HG03354 (cell line): ENCODE data around the gene PROCR.

Source experiments
- ATAC-seq: cut with Tn5 transposase; IDR thresholded peaks from one replicate; pipeline ENCODE4 v1.9.1; 2021; ENCODE audit warnings: mild to moderate bottlenecking; ENCODE audit not compliant: unreplicated experiment, poor library complexity, severe bottlenecking

PROCR gene

GRCh38 chr20:35171753-35172433 lies at the start of gene PROCR:
TSS of gene PROCR (plus strand) at chr20:35172072. CDS start at chr20:35172155, 83 bp downstream.
- ATAC-seq = no peak

DNA sequence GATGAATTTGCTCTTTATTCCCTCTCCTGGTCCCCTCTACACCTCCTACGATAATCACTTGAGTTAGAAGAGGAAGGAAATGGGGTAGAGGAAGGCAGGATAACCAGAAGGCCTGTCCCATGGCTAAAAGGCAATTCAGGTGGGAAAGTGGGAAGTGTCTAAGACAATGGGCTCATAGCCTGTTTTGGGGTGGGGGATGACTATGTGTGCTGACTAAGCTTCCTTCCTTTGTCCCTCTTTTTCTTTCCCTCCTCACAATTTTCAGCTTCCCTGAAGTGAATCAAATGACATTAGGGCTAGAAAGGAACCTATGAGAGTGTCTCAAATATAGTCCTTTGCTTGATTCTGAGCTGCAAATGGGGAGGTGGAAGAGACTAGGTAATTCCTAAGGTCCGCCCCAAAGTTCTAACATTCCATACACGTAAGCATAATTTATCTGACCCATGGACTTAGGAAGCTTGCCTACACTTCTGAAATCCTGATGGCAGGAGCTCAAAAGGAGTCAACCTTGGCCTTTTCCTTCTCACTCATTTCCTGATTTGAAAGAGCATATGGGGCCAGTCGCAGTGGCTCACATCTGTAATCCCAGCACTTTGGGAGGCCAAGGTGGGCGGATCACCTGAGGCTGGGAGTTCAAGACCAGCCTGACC lies 49.0 kb upstream of the PROCR start:
- ATAC-seq = no peak

DNA sequence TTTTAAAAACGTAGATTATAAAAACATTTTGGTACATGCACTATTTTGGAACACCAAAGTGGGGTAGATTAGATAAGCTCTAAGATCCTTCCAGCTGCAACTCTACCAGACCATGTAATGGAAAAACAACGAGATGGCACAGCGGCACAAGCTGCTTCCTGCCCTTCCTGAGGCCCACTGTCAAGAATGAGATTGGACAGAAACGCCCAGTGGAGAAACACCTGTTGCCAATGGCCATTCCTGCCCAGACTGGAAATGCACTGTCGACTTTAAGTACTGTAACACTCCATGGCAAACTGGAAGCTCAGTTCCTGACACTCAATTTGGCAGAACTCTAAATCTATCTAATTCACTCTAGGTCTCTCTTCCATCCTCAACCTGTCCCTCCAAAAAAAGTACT lies 46.1 kb upstream of the PROCR start:
- no peak for ATAC-seq

DNA sequence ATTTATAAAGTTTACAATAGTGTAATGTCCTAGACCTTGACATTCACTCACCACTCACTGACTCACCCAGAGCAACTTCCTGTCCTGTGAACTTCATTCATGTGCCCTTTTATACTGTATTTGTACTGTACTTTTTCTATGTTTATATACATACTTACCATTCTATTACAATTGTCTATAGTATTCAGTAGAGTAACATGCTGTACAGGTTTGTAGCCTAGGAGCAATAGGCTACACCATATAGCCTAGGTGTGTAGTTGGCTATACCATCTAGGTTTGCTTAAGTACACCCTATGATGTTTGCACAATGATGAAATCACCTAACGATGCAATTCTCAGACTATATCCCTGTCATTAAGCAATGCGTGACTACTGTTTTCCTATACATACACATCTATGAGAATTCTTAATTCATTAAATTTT lies 42.2 kb upstream of the PROCR start:
- no peak for ATAC-seq

GRCh38 chr20:35131934-35132333 lies 39.9 kb upstream of the PROCR start:
- ATAC-seq = no peak

DNA sequence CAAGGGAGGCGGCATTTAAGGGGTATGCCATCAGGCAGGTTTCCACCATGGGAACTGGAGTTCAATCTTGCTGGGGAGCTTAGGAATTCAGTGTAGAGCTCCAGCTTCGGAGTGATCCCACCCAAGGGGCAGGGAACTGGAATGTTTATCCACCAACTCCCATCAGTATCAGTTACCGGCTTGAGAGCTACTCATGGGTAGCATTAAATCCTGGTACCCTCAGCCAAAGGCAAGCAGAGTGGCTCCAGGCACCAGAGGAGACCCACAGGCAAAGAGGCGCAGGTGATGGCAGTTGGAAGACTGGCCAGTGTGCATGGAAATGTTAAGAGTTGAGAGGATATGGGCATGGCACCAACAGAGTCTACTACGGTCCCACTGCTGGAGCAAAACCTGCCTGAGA lies 38.8 kb upstream of the PROCR start:
- no peak for ATAC-seq

DNA sequence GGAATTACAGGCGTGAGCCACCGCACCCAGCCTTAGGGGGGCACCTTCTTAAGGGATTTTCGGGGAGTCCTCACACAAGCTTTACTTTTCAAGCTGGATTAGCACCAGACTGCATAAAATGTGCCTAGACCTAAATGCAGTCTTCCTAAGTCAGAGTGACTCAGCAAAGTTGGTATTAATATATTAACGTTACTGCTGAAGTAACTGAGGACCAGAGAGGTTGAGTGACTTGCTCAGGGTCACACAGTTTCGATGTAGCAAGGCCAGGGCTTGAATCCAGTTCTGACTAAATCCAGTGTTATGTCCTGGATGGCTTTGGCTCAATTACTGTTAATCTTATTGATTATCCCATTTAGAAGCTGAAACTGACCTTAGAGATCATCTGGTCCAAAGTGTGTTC lies 38.1 kb upstream of the PROCR start:
- no peak for ATAC-seq

DNA sequence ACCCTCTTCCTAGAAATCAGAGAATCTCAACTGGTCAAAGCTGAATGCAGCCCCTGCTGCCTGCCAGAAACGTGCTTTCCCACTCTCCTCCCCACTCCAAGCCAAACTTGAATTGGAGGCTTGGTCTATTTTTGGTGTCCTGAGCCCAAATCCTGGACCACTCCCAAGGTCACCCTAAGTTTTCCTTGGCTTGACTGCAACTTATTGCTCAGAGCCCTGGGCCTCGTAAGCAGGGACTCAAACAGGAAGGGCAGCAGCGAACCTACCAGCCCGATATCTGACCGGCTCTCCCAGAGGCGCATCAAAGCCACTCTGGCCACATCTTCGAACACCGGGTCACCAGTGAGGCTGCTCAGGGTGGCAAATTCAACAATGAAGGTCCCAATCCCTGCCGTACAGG lies 37.4 kb upstream of the PROCR start:
- no peak for ATAC-seq

GRCh38 chr20:35134880-35135279 lies 37.0 kb upstream of the PROCR start:
- ATAC-seq = no peak

DNA sequence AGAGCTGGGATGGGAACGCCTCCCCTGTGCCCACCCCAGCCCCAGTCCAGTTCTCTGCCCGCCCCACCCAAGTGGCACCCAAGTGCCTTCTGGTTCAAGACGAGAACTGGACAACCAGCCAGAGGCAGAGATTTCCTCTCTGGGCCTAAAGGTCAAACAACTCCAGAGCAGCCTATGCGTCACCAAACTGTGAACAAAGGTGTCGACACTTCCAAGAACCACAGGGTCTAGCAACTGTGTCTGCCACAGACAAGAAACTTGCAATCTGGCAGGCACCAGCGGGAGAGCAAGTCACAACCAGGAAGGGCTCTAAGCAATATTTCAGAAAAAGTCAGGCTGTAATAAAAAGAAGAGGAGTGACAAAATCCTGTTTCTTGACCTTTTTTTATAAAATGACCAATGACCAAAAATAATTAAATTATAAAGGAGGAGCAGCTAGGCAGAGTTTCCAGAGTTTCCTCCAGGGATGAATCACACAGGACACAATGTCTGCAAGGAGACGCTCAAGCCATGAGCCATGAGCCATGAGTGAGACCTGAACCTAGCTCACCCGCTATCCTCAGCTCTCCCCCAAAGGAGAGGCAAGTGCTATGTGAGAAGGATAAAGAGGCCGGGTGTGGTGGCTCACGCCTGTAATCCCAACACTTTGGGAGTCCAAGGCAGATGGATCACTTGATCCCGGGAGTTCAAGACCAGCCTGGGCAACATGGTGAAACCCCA lies 35.8 kb upstream of the PROCR start:
- no peak for ATAC-seq

DNA sequence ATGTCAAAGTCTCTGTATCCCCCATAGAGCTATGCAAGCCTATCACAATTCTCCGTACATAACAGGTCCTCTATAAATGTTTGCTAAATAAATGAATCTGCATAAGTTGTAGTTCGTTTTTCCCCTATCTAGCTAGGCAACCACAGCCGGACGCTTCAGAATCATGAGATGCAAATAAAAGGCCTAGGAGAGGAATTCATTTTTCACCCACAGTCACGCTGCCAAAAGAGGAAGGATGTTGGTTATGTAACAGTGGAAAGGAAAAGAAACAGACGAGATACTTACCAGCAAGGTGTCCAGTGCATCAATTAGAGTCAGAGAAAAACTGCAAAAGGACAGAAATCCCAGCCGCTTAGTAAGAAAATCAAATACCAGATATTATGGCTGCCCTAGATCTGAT lies 27.2 kb upstream of the PROCR start:
- ATAC-seq = peak; percentile 34

- ATAC-seq = peak; percentile 34
Measured at GRCh38 chr20:35145141-35145564, 26.7 kb upstream of the PROCR start.

GRCh38 chr20:35146299-35146919 lies 25.5 kb upstream of the PROCR start:
- ATAC-seq = peak; percentile 20

- peak; percentile 82 for ATAC-seq
Measured at GRCh38 chr20:35146920-35147574, 24.8 kb upstream of the PROCR start, which contains the start of gene EDEM2. TSS of gene EDEM2 (minus strand) at chr20:35147336. CDS start at chr20:35147258, 78 bp downstream.

GRCh38 chr20:35147575-35148071 lies 24.2 kb upstream of the PROCR start:
- ATAC-seq = peak; percentile 21

- ATAC-seq = no peak
Measured at GRCh38 chr20:35150846-35151579, 20.9 kb upstream of the PROCR start.

GRCh38 chr20:35151736-35152135 lies 20.1 kb upstream of the PROCR start:
- ATAC-seq = no peak

- ATAC-seq = no peak
Measured at GRCh38 chr20:35155936-35156335, 15.9 kb upstream of the PROCR start.

DNA sequence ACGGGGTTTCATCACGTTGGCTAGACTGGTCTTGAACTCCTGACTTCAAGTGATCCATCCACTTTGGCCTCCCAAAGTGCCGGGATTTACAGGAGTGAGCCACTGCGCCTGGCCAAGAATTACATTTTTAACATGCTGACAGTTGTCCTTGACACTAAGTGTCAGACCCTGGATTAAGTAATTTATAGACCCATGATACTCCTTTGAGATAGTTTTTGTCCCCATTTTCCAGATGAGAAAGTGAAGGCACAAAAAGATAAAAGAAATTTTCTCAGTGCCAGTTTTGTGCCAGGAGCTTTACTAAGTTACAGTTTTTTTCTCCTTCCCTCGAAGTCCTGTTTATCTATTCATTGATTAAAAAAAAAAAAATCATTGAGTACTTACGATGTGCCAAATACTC lies 14.9 kb upstream of the PROCR start:
- ATAC-seq = no peak
